NCI-H1694 treated with DMSO at 0.1 percent for 48 hours (cell line): ENCODE results near the gene RGS6.

ENCODE experiments used
- DNase-seq: peaks from one replicate; lab custom pipeline; 2025; lab: John Stamatoyannopoulos, UW

RGS6 gene

GRCh38 chr14:72314808-72315435 is 382.7 kb downstream of the RGS6 start:
- DNase-seq = no peak

GRCh38 chr14:72315714-72316113 is 383.5 kb downstream of the RGS6 start:
- no peak for DNase-seq

GRCh38 chr14:72318648-72319047 is 386.4 kb downstream of the RGS6 start:
- no peak for DNase-seq

- peak; percentile 31 for DNase-seq
Observed at GRCh38 chr14:72332046-72332445, 399.8 kb downstream of the RGS6 start.

- no peak for DNase-seq
Observed at GRCh38 chr14:72332871-72333270, 400.6 kb downstream of the RGS6 start.

- DNase-seq = no peak
Observed at GRCh38 chr14:72333357-72333756, 401.1 kb downstream of the RGS6 start.

- DNase-seq = no peak
Observed at GRCh38 chr14:72336311-72336980, 404.2 kb downstream of the RGS6 start.

GRCh38 chr14:72341237-72341636 is 409.0 kb downstream of the RGS6 start:
- DNase-seq = no peak

GRCh38 chr14:72341686-72342085 is 409.5 kb downstream of the RGS6 start:
- no peak for DNase-seq

GRCh38 chr14:72347118-72347517 is 414.9 kb downstream of the RGS6 start:
- no peak for DNase-seq

- no peak for DNase-seq
Observed at GRCh38 chr14:72350215-72350614, 418.0 kb downstream of the RGS6 start.

- no peak for DNase-seq
Observed at GRCh38 chr14:72352012-72352411, 419.8 kb downstream of the RGS6 start.

- DNase-seq = no peak
Observed at GRCh38 chr14:72366619-72367018, 434.4 kb downstream of the RGS6 start.

- no peak for DNase-seq
Observed at GRCh38 chr14:72369106-72369505, 436.9 kb downstream of the RGS6 start.

GRCh38 chr14:72377016-72377415 is 444.8 kb downstream of the RGS6 start:
- DNase-seq = no peak

- DNase-seq = no peak
Observed at GRCh38 chr14:72380456-72380855, 448.2 kb downstream of the RGS6 start.

GRCh38 chr14:72383865-72384264 is 451.6 kb downstream of the RGS6 start:
- DNase-seq = no peak

GRCh38 chr14:72387726-72388125 is 455.5 kb downstream of the RGS6 start:
- no peak for DNase-seq

GRCh38 chr14:72389200-72389599 is 457.0 kb downstream of the RGS6 start:
- DNase-seq = no peak

GRCh38 chr14:72401101-72401625 is 468.9 kb downstream of the RGS6 start:
- DNase-seq = no peak

- no peak for DNase-seq
Observed at GRCh38 chr14:72401632-72402376, 469.6 kb downstream of the RGS6 start.

GRCh38 chr14:72402377-72402772 is 470.1 kb downstream of the RGS6 start:
- DNase-seq = no peak
